Epidermal melanocyte (primary cell): ENCODE data around the gene GLYAT.

ENCODE experiments used
- DNase-seq: peaks from one replicate; pipeline ENCODE4 v3.0.0; 2011; ENCODE audit warnings: low spot score; ENCODE audit not compliant: insufficient read length

The GLYAT gene

GRCh38 chr11:58731819-58732218 lies at the start of gene GLYAT:
Gene GLYAT, minus strand, starts transcription at chr11:58731943. Its CDS starts 7,447 bp downstream, at chr11:58724496.
- DNase-seq, result no peak

- DNase-seq, result no peak
Observed at GRCh38 chr11:58781345-58781744, 49.6 kb upstream of the GLYAT start.

- DNase-seq, result no peak
Observed at GRCh38 chr11:58780578-58780977, 48.8 kb upstream of the GLYAT start.

- DNase-seq, result no peak
Observed at GRCh38 chr11:58776891-58777710, 45.4 kb upstream of the GLYAT start.

GRCh38 chr11:58775066-58775708 lies 43.4 kb upstream of the GLYAT start:
- DNase-seq, result no peak

GRCh38 chr11:58774164-58774593 lies 42.4 kb upstream of the GLYAT start:
- DNase-seq, result no peak

GRCh38 chr11:58773337-58773736 lies 41.6 kb upstream of the GLYAT start:
- DNase-seq, result no peak

GRCh38 chr11:58772329-58773285 lies 40.9 kb upstream of the GLYAT start:
- no peak for DNase-seq

- no peak for DNase-seq
Observed at GRCh38 chr11:58771458-58771855, 39.7 kb upstream of the GLYAT start.

- no peak for DNase-seq
Observed at GRCh38 chr11:58770627-58771457, 39.1 kb upstream of the GLYAT start.

GRCh38 chr11:58770166-58770565 lies 38.4 kb upstream of the GLYAT start:
- no peak for DNase-seq

GRCh38 chr11:58769308-58769707 lies 37.6 kb upstream of the GLYAT start:
- DNase-seq, result no peak

- no peak for DNase-seq
Observed at GRCh38 chr11:58768137-58768536, 36.4 kb upstream of the GLYAT start.

- DNase-seq, result no peak
Observed at GRCh38 chr11:58765078-58765477, 33.3 kb upstream of the GLYAT start.

- no peak for DNase-seq
Observed at GRCh38 chr11:58763120-58763490, 31.4 kb upstream of the GLYAT start.

GRCh38 chr11:58762284-58763119 lies 30.8 kb upstream of the GLYAT start:
- no peak for DNase-seq

- DNase-seq, result no peak
Observed at GRCh38 chr11:58757439-58757838, 25.7 kb upstream of the GLYAT start.

GRCh38 chr11:58745705-58746364 lies 14.1 kb upstream of the GLYAT start:
- no peak for DNase-seq

GRCh38 chr11:58744988-58745704 lies 13.4 kb upstream of the GLYAT start:
- no peak for DNase-seq
